HG02981 (cell line): Measurements from ENCODE around the gene ENTPD1.
"Not testable (repeated sequence)": the region's sequence is repeated elsewhere in the genome, so short reads cannot be mapped to it uniquely, and the experiment has no call there.

Experiments
- ATAC-seq: cut with Tn5 transposase; IDR thresholded peaks from one replicate; pipeline ENCODE4 v1.9.1; 2021; ENCODE audit warnings: mild to moderate bottlenecking, moderate library complexity; ENCODE audit not compliant: unreplicated experiment

The ENTPD1 gene, protein sequence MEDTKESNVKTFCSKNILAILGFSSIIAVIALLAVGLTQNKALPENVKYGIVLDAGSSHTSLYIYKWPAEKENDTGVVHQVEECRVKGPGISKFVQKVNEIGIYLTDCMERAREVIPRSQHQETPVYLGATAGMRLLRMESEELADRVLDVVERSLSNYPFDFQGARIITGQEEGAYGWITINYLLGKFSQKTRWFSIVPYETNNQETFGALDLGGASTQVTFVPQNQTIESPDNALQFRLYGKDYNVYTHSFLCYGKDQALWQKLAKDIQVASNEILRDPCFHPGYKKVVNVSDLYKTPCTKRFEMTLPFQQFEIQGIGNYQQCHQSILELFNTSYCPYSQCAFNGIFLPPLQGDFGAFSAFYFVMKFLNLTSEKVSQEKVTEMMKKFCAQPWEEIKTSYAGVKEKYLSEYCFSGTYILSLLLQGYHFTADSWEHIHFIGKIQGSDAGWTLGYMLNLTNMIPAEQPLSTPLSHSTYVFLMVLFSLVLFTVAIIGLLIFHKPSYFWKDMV

GRCh38 chr10:95756041-95756761 is at the start of gene ENTPD1:
Gene ENTPD1, plus strand, starts transcription at chr10:95756163. Its CDS starts 77 bp downstream, at chr10:95756240.
- ATAC-seq: peak; percentile 23

- no peak for ATAC-seq
Observed at GRCh38 chr10:95706573-95706972, 49.4 kb upstream of the ENTPD1 start.

DNA sequence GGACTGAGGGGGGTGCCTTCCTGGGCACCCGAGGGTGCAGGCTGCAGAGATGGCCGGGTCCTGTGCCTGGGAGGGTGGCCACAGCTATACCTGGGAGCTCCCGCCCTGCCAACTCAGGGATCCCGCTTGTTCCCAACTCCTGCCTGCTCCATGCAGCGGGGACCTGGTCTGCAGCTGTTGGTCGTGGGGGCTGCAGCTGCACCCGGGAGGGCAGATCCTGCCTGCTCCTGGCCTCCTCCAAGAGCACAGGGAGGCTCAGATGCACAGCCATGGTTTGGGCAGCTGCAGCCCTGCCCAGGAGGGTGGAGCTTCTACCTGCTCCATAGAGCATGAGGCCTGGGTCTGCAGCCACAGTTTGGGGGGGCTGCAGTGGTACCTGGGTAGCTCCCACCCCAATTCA is 49.0 kb upstream of the ENTPD1 start:
- no peak for ATAC-seq

GRCh38 chr10:95711492-95711891 is 44.5 kb upstream of the ENTPD1 start:
- ATAC-seq: no peak

- no peak for ATAC-seq
Observed at GRCh38 chr10:95716466-95716865, 39.5 kb upstream of the ENTPD1 start.

DNA sequence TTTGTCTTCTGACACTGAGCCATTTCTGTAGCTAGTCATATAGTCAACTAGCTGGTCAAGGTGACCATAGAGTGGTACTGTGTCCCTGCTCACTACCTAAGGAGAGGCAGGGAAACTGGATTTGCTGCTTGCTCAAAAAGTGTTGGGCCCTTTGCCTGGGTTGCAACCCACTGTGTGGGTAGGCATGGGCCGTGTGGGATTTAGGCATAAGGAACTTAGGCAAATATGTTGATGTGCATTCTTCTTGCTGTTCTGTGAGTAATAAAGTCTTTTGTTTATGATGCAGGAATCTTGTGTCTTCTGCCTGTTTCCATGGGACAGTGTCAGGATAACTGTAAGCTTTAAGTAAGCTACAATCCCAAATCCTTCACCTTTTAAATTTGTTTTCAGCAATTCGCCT is 39.1 kb upstream of the ENTPD1 start:
- no peak for ATAC-seq

DNA sequence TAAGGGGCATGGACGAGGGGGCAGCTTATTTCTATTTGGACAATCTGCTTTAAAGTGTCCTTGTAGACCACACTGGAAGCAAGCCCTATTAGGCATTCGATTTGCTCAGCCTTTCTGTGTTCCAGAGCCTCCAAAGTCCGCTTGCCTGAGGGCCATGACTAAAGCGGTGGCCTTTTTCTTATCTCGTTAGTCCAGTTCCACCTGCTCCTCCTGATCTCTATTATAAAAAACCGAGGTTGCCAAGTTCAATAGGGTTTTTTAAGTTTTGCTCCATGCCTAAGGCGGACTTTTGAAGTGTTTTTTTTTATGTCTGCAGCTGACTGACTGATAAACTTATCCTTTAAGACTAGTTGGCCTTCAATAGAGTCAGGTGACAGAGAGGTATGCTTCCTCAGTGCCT is 35.2 kb upstream of the ENTPD1 start:
- ATAC-seq: not testable (repeated sequence)

GRCh38 chr10:95722496-95722895 is 33.5 kb upstream of the ENTPD1 start:
- ATAC-seq: not testable (repeated sequence)

DNA sequence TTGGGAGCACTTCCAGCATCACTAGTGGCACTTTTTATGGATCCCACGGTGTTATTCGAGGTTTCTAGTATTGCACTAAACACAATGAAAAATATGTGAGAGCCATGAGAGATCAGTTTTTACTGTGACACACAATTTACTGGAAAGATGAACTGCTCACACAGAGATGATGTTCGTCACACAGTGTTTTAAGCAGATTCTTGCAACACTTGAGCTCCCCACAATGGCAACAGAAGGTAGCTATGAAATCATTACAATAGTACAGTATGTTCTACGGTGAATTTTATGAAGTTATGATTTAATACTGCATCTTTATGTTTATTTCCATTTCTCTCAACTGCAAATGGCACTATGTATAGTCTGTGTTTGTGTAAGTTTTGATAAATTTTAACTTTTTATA is 27.4 kb upstream of the ENTPD1 start:
- ATAC-seq: no peak

GRCh38 chr10:95729323-95730055 is 26.5 kb upstream of the ENTPD1 start:
- ATAC-seq: no peak

- ATAC-seq: no peak
Observed at GRCh38 chr10:95730233-95730632, 25.7 kb upstream of the ENTPD1 start.

DNA sequence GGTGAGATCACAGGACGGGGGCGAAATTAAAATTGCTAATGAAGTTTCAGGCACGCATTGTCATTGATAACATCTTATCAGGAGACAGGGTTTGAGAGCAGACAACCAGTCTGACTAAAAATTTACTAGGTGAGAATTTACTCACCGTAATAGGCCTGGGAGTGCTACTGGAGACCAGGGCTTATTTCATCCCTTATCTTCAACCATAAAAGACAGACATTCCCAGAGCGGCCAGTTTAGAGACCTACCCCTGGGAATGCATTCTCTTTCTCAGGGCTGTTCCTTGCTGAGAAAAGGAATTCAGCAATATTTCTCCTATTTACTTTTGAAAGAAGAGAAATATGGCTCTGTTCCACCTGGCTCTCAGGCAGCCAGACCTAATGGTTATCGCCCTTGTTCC is 23.1 kb upstream of the ENTPD1 start:
- ATAC-seq: not testable (repeated sequence)

DNA sequence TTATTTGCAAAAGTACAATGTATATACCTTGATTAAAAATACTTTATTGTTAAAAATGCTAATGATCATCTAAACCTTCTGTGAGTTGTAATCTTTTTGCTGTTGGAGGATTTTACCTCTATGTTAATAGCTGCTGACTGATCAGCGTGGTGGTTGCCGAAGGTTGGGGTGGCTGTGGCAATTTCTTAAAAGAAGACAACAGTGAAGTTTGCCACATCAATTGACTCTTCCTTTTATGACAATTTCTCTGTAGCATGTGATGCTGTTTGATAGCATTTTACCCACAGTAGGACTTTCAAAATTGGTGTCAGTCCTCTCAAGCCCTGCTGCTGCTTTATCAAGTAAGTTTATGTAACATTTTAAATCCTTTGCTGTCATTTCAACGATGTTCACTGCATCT is 16.9 kb upstream of the ENTPD1 start:
- no peak for ATAC-seq

DNA sequence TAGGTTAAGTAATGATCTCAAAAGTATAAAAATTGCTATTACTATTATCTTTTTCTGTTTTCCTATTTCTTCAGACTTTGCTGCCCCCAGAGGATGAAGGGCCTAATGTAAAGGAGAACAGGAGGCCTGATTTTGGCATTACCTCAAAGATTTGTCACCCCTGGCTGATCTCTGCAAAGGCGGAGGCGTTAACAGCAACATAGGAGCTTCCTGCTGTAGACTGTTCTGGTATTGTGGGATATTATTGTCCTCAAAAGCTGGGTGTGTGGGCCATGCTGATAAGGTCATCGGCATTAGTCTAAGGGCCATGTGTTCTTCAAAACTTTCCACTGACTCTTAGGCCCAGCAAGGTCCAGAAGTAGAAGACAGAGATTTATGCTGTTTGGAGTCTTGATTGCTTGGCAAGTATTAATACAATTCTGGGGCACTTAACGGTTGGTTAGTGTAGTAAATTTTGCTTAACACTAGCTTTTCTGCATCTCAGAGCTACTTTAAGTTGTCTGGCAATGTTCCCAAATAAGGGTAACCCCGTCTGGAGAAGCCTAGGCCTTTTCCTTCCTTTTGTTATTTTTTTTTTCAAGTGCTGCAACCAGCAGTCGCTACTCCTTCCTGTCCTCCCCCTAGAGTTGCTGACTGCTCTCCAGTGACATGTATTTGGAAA is 14.0 kb upstream of the ENTPD1 start:
- ATAC-seq: peak; percentile 80

DNA sequence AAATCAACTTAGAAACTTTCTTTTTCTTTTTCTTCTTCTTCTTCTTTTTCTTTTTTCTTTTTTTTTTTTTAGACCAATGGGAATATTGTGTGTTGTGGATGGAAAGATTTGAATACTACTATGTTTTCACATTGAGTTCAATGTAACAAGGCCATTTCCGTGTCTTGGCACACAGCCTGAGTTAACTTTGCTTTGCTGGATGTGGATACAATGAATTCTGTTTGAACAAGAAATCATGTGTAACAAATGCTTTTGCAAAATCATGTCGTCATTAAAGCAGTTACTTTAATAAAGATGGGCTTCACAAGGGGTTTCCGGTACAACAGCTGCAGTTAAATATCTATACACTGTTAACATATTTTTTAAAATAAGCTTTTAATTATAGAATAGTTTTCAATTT is 13.5 kb upstream of the ENTPD1 start:
- ATAC-seq: no peak

DNA sequence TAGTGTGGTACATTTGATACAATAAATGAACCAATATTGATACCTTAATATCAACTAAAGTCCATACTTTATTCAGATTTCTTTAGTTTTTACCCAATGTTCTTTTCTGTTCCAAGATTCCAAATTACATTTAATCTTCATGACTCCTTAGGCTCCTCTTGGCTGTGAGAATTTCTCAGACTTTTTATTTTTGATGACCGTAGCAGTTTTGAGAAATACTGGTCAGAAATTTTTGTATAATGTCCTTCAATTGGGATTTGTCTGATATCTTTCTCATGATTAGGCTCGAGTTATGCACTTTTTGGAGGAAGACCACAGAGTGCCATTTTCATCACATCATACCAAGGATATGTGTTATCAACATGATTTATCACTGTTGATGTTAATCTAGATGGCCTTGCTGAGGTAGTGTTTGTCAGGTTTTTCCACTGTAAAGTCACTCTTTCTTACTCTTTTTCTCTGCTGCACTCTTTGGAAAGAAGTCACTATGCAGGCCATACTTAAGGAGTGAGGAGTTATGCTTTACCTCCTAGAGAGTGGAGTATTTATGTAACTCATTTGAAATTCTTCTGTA is 12.9 kb upstream of the ENTPD1 start:
- no peak for ATAC-seq

DNA sequence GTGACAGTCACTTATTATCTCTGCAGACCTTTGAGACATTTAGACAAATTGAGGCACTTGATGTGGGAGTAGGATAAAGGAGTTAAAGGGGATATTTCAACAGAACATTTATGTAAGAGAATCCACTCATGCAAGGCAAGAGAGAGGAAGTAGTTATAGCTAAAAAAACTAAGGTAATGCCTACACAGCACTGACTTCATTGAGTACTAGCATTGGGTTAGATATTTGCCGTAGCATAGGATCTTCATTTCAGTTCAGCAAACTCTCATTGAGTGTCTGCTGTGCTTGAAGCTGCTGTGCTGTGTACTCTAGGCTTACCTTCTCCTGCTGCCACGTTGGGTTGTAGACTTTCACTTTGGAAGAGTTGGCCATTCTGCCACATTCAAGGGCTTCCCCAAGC is 10.5 kb upstream of the ENTPD1 start:
- ATAC-seq: no peak

DNA sequence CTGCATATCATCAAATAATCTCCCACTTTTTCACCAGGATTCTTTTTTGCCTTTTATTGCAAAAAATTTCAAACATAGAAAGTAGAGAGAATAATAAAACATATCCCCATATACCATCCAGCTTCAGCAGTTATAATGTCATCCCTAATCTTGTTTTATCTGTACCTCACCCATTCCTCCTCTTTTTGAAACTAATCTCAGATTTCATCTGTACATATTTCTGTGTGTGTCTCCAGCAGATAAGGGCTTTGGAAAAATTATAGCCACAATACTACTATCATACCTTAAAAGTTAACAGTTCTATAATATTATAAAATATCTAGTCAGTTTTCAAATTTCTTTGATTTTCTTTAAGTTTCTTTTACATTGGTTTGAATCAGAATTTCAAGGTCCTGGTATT is 7.6 kb upstream of the ENTPD1 start:
- no peak for ATAC-seq

GRCh38 chr10:95755511-95756004 is 405 bp upstream of the ENTPD1 start:
- ATAC-seq: peak; percentile 34
